K562 (cell line): ENCODE results near the gene SDK1. TPM values are rescaled to one million over a fixed set of nuclear protein-coding genes. Genes with fewer than 3 reads are reported as not detected.

ENCODE experiments used
- ATAC-seq: fragments of 200-7000 bp; cut with Tn5 transposase; 3 replicates; pipeline ENCODE4 v1.9.1; 2020; ENCODE audit warnings: moderate library complexity
- BruUV-seq: library from RNA; stranded (reverse); fragments of 400-500 nt; replicated peaks from 2 replicates; lab custom pipeline; 2021; lab: Mats Ljungman, UMichigan
- CTCF ChIA-PET: fragments of 300-600 bp; formaldehyde crosslinking; extraction: SDS; loops from one replicate; lab custom pipeline; 2021; ENCODE audit warnings: low intra/inter-chr PET ratio; lab: Yijun Ruan, JAX
- POLR2A ChIA-PET: fragments of 300-600, 350-650 bp; sonication (Branson Sonifier 250); formaldehyde crosslinking; extraction: SDS; loops from one replicate; lab custom pipeline; 2021; ENCODE audit warnings: antibody characterized with exemption, inconsistent platforms; lab: Yijun Ruan, JAX
- DNase-seq, 4 experiments: peaks; one replicate each; pipeline versions ENCODE4 v3.0.0 to v3.0.0-alpha.2; 2011 to 2018; ENCODE audit warnings: low spot score in 3 of 4, mixed read lengths in 3 of 4; ENCODE audit errors: extremely low read depth in 1 of 4
- FAIRE-seq: peaks from 2 replicates; lab custom pipeline; 2011; peaks lifted over from hg19 to GRCh38; lab: Jason Lieb, UNC
- H2AFZ ChIP-seq: 2 replicates; pipeline ENCODE4 v1.6.0; 2011; ENCODE audit warnings: low read depth, low read length, control low read depth, inconsistent platforms
- H3K27ac ChIP-seq: fragments of 200-600 bp; 3 replicates; pipeline ENCODE4 v1.8.0; 2011; ENCODE audit warnings: low read depth, mild to moderate bottlenecking, control low read depth, inconsistent platforms, low read length, moderate library complexity, mixed read lengths; ENCODE audit errors: extremely low read depth
- H3K27me3 ChIP-seq, 2 experiments: fragments of 300-600 bp in 1 of 2; 2 replicates in 1 of 2; 3 replicates in 1 of 2; pipeline versions ENCODE4 v1.6.0 to v1.8.0; 2011; ENCODE audit warnings: inconsistent platforms in 2 of 2, low read length in 2 of 2, mild to moderate bottlenecking in 1 of 2, mixed read lengths in 1 of 2, moderate library complexity in 1 of 2; ENCODE audit not compliant: control insufficient read depth in 2 of 2, insufficient read depth in 2 of 2
- H3K36me3 ChIP-seq: fragments of 300-600 bp; 3 replicates; pipeline ENCODE4 v1.8.0; 2011; ENCODE audit warnings: mild to moderate bottlenecking, low read length, inconsistent platforms; ENCODE audit not compliant: control insufficient read depth, insufficient read depth
- H3K4me1 ChIP-seq, 2 experiments: fragments of 200-600 bp in 1 of 2; replicated peaks in 1 of 2; 2 replicates in 1 of 2; 3 replicates in 1 of 2; pipeline versions ENCODE4 v1.5.1 to v1.8.0; 2011; ENCODE audit warnings: inconsistent platforms in 2 of 2, low read length in 2 of 2, mild to moderate bottlenecking in 1 of 2, mixed read lengths in 1 of 2, moderate library complexity in 1 of 2; ENCODE audit not compliant: control insufficient read depth in 2 of 2, insufficient read depth in 2 of 2
- H3K4me2 ChIP-seq: 2 replicates; pipeline ENCODE4 v1.6.1; 2011; ENCODE audit warnings: low read length, control low read depth, inconsistent platforms, mixed read lengths; ENCODE audit not compliant: insufficient read depth
- H3K4me3 ChIP-seq: fragments of 200-600 bp; sonication (generic), shearing (Covaris generic); 2 replicates; pipeline ENCODE4 v1.5.1; 2016; ENCODE audit warnings: control low read depth, inconsistent platforms
- H3K79me2 ChIP-seq: fragments of 200-600 bp; 3 replicates; pipeline ENCODE4 v1.8.0; 2011; ENCODE audit warnings: low read length, inconsistent platforms; ENCODE audit not compliant: control insufficient read depth, insufficient read depth
- H3K9ac ChIP-seq, 2 experiments: 2 replicates each; pipeline versions ENCODE4 v1.6.0 to v1.6.1; 2011; ENCODE audit warnings: low read depth in 2 of 2, low read length in 2 of 2, control low read depth in 1 of 2, inconsistent platforms in 1 of 2, mild to moderate bottlenecking in 1 of 2, mixed read lengths in 1 of 2; ENCODE audit not compliant: insufficient read depth in 1 of 2
- H3K9me1 ChIP-seq: one replicate; pipeline ENCODE4 v1.6.0; 2011; ENCODE audit warnings: inconsistent platforms, mild to moderate bottlenecking, low read length, moderate library complexity; ENCODE audit not compliant: control insufficient read depth, insufficient read depth
- H3K9me3 ChIP-seq: replicated peaks from 2 replicates; pipeline ENCODE4 v1.5.1; 2011; ENCODE audit warnings: low read depth, low read length, inconsistent platforms; ENCODE audit not compliant: control insufficient read depth, insufficient read depth
- H4K20me1 ChIP-seq: replicated peaks from 2 replicates; pipeline ENCODE4 v1.6.1; 2011; ENCODE audit warnings: low read length, inconsistent platforms, mixed read lengths; ENCODE audit not compliant: control insufficient read depth, insufficient read depth
- ATF1 ChIP-seq, 2 experiments: fragments of 450-650 bp in 1 of 2; IDR thresholded peaks; 2 replicates each; pipeline ENCODE4 v1.6.1; 2016; ENCODE audit warnings: missing compliant biosample characterization in 1 of 2, missing genetic modification characterization in 1 of 2
- DPF2 ChIP-seq: fragments of 450-650 bp; IDR thresholded peaks from 2 replicates; pipeline ENCODE4 v1.6.1; 2016
- FOXO4 ChIP-seq: fragments of 450-650 bp; formaldehyde crosslinking; IDR thresholded peaks from 2 replicates; pipeline ENCODE4 v1.4.0; 2020; ENCODE audit warnings: mild to moderate bottlenecking, moderate library complexity
- HEY1 ChIP-seq: fragments of 250-450 bp; sonication (Bioruptor Pico); IDR thresholded peaks from 2 replicates; pipeline ENCODE4 v1.5.0; 2020; ENCODE audit warnings: mild to moderate bottlenecking, moderate library complexity, borderline replicate concordance
- MED1 ChIP-seq: sonication (generic); formaldehyde crosslinking; IDR thresholded peaks from 2 replicates; pipeline ENCODE4 v1.8.1; 2023; ENCODE audit warnings: missing genetic modification reagents, borderline replicate concordance
- NR2C2 ChIP-seq, 2 experiments: fragments of 200-800 bp in 1 of 2; sonication (Bioruptor generic) in 1 of 2; sonication (generic) in 1 of 2; formaldehyde crosslinking in 1 of 2; IDR thresholded peaks; 2 replicates each; pipeline versions ENCODE4 v1.6.1 to v1.8.0; 2016 to 2022; ENCODE audit warnings: mild to moderate bottlenecking in 1 of 2, missing compliant biosample characterization in 1 of 2, missing genetic modification characterization in 1 of 2, missing genetic modification reagents in 1 of 2
- SMARCE1 ChIP-seq: fragments of 450-650 bp; IDR thresholded peaks from 2 replicates; pipeline ENCODE4 v1.7.1; 2016; ENCODE audit warnings: mild to moderate bottlenecking
- TAF7 ChIP-seq: fragments of 450-650 bp; IDR thresholded peaks from 2 replicates; pipeline ENCODE4 v1.6.1; 2016; ENCODE audit warnings: missing genetic modification characterization, missing compliant biosample characterization
- TAF9B ChIP-seq: fragments of 450-650 bp; IDR thresholded peaks from 2 replicates; pipeline ENCODE4 v1.6.1; 2018; ENCODE audit warnings: mild to moderate bottlenecking; ENCODE audit not compliant: partially characterized antibody
- TCFL5 ChIP-seq: fragments of 250-450 bp; sonication (Bioruptor Pico); conservative IDR thresholded peaks from 2 replicates; pipeline ENCODE4 v1.6.1; 2021; ENCODE audit warnings: mild to moderate bottlenecking, moderate library complexity, matching md5 sums
- THRA ChIP-seq: fragments of 450-650 bp; IDR thresholded peaks from 2 replicates; pipeline ENCODE4 v1.6.1; 2017; ENCODE audit warnings: mild to moderate bottlenecking, moderate library complexity
- WGBS: fragments of 100-300 bp; shearing (Covaris generic); methylation state at CpG from one replicate; pipeline ENCODE4 v1.1.6; 2016; ENCODE audit warnings: low coverage, mixed read lengths; ENCODE audit not compliant: insufficient coverage; ENCODE audit errors: missing lambda C conversion rate; 5-methylcytosine and 5-hydroxymethylcytosine counted together
- in situ Hi-C: fragments of 300-500 bp; cut with MboI; formaldehyde crosslinking; loops from 4 replicates; pipeline ENCODE4 v1.15.0; 2018; ENCODE audit warnings: inconsistent platforms, mixed read lengths
- intact Hi-C: fragments of 100-400 bp; cut with micrococcal nuclease; formaldehyde crosslinking; loops from 2 replicates; pipeline ENCODE4 v1.14.2; 2022
- polyA plus RNA-seq, 8 experiments: library from polyadenylated mRNA; depleted of rRNA in 4 of 8; stranded (reverse) in 5 of 8; unstranded in 3 of 8; fragments of >200 nt; fragmentation: Nextera tagmentation in 2 of 8; fragmentation: Illumina TruSeq in 1 of 8; extraction: Ambion mirVana in 2 of 8; extraction: Trizol in 1 of 8; gene quantifications; 2 replicates each; pipeline versions ENCODE4 v1.2.1 to v1.2.3, GENCODE V29; 2011 to 2014; ENCODE audit warnings: inconsistent platforms in 1 of 8, missing spikeins in 1 of 8
- total RNA-seq, 7 experiments: library from RNA; depleted of rRNA in 6 of 7; stranded (reverse); fragments of >200 nt in 6 of 7; fragmentation: Illumina TruSeq in 2 of 7; extraction: Trizol in 2 of 7; gene quantifications; 2 replicates each; pipeline versions ENCODE4 v1.2.1 to v1.2.3, GENCODE V29; 2011 to 2021; ENCODE audit warnings: low replicate concordance in 1 of 7
- TF ChIP-seq, protein P1 (sequence below): IDR thresholded peaks from 2 replicates; pipeline ENCODE4 v1.6.1; 2011; ENCODE audit not compliant: insufficient read length; ENCODE audit errors: extremely low read depth

SDK1 gene
- total and polyA plus RNA-seq, 9 of the 15 experiments (the other 6 are each of a cell fraction or from before 2014, with no cell fraction given), result 0.16 TPM; not detected in 8

GRCh38 chr7:4204513-4205165 is 903.6 kb downstream of the SDK1 start:
- 6% methylated on average over 30 of the region's 32 CpGs for WGBS
- Histone ChIP-seq H3K4me1 (peaks cover 0 to 5% of the 10 kb centered on the region in 2 experiments; a peak in 2 of 5 replicates), H3K9me3 (no peaks in the 10 kb centered on the region), H3K4me3 (no peak overlapping the region), H3K9me1 (peaks cover 3% of the 10 kb centered on the region), H3K79me2 (no peaks in the 10 kb centered on the region), H3K9ac (no peak overlapping the region), H4K20me1 (no peaks in the 10 kb centered on the region; the same call in 1 of the 2 replicates), H3K36me3 (no peaks in the 10 kb centered on the region), H3K27me3 (peaks cover 21 to 86% of the 10 kb centered on the region in 2 experiments; a peak in 3 of 5 replicates), H3K27ac (no peak overlapping the region), H3K4me2 (no peak overlapping the region), H2AFZ (no peak overlapping the region)
- no peak for DNase-seq
- CTCF ChIA-PET, result no interaction called here
- in situ Hi-C loops (no loop called here), intact Hi-C loops (no loop called here)
- FAIRE-seq, result no peak
- ATAC-seq, result no peak
- POLR2A ChIA-PET, result no interaction called here
- no TSS peak for BruUV-seq
- TF ChIP-seq, protein P1, sequence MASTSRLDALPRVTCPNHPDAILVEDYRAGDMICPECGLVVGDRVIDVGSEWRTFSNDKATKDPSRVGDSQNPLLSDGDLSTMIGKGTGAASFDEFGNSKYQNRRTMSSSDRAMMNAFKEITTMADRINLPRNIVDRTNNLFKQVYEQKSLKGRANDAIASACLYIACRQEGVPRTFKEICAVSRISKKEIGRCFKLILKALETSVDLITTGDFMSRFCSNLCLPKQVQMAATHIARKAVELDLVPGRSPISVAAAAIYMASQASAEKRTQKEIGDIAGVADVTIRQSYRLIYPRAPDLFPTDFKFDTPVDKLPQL, result no peak
- TF ChIP-seq ATF1 (CRISPR knock-in tag; IDR thresholded peaks at IDR 0.05), result no peak
- no peak for TF ChIP-seq ATF1 (tag; IDR thresholded peaks at IDR 0.05)
- no peak for TF ChIP-seq MED1 (CRISPR knock-in tag)
- TF ChIP-seq TCFL5 (CRISPR knock-in tag), result no peak
- no peak for TF ChIP-seq TAF9B
- no peak for TF ChIP-seq FOXO4 (CRISPR knock-in tag)
- no peak for TF ChIP-seq DPF2
- no peak for TF ChIP-seq HEY1
- no peak for TF ChIP-seq THRA
- TF ChIP-seq TAF7 (tag), result no peak
- TF ChIP-seq NR2C2 (CRISPR knock-in tag; IDR thresholded peaks at IDR 0.05), result no peak
- TF ChIP-seq NR2C2 (tag; IDR thresholded peaks at IDR 0.05), result no peak
- no peak for TF ChIP-seq SMARCE1
